NCI-H774 (cell line): ENCODE results near the gene GOLGA8A.
A peak's percentile ranks its signal among the peaks of the same experiment; 100 is the strongest.
"Not testable (repeated sequence)": the region's sequence is repeated elsewhere in the genome, so short reads cannot be mapped to it uniquely, and the experiment has no call there.

Source experiments
- DNase-seq: peaks from one replicate; lab custom pipeline; 2025; lab: John Stamatoyannopoulos, UW

GOLGA8A gene, protein sequence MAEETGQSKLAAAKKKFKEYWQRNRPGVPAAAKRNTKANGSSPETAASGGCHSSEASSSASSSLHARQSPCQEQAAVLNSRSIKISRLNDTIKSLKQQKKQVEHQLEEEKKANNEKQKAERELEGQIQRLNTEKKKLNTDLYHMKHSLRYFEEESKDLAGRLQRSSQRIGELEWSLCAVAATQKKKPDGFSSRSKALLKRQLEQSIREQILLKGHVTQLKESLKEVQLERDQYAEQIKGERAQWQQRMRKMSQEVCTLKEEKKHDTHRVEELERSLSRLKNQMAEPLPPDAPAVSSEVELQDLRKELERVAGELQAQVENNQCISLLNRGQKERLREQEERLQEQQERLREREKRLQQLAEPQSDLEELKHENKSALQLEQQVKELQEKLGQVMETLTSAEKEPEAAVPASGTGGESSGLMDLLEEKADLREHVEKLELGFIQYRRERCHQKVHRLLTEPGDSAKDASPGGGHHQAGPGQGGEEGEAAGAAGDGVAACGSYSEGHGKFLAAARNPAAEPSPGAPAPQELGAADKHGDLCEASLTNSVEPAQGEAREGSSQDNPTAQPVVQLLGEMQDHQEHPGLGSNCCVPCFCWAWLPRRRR

DNA sequence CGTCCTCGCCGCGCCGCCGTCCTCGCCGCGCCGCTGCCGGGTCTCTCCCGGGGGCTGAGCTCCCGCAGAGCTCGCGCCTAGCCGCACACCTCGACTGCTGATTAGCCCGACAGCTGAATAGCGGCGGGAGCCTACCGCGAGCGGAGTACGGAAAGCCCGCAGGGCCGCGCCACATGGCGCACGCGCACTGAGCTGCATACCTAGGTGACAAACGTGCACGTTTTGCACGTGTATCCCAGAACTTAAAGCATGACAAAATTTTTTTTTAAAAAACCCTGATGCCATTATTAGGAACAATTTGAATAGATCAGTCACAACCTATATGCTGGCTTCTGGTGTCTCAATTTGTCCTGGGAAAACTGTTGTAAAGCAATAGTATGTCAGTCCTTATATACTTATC lies at the start of gene GOLGA8A:
Gene GOLGA8A, minus strand, starts transcription at position 122 of the 400 bp plus-strand sequence. CDS start 48,117 bp downstream, outside the sequence.
- peak; percentile 79 for DNase-seq

- DNase-seq, result no peak
Measured at GRCh38 chr15:34483644-34484043, 46.0 kb upstream of the GOLGA8A start.

- DNase-seq, result no peak
Measured at GRCh38 chr15:34481370-34481769, 43.8 kb upstream of the GOLGA8A start.

GRCh38 chr15:34473840-34474239 lies 36.2 kb upstream of the GOLGA8A start:
- DNase-seq, result no peak

DNA sequence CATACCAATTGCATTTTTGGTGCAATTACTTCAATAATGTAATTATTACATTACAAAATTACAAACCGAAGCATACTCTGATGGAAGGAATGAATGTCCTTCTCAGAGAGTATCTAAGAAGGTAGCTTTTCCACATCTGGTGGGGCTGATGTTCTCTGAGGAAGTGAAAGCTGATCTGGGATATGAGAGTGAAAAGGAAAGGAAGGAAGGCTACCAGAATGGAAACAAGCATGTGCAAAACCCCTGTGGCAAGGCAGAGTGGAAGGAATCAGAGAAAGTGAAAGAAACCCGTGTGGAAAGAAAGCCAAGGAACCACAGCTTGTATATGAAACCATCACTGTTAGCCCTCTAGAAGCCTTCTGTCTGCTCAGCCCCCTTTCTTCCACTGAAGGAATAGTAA lies 35.3 kb upstream of the GOLGA8A start:
- DNase-seq, result no peak

- DNase-seq, result no peak
Measured at GRCh38 chr15:34470892-34471291, 33.3 kb upstream of the GOLGA8A start.

GRCh38 chr15:34470091-34470490 lies 32.5 kb upstream of the GOLGA8A start:
- no peak for DNase-seq

- DNase-seq, result no peak
Measured at GRCh38 chr15:34461730-34462129, 24.1 kb upstream of the GOLGA8A start.

- DNase-seq, result no peak
Measured at GRCh38 chr15:34460451-34460850, 22.8 kb upstream of the GOLGA8A start.

DNA sequence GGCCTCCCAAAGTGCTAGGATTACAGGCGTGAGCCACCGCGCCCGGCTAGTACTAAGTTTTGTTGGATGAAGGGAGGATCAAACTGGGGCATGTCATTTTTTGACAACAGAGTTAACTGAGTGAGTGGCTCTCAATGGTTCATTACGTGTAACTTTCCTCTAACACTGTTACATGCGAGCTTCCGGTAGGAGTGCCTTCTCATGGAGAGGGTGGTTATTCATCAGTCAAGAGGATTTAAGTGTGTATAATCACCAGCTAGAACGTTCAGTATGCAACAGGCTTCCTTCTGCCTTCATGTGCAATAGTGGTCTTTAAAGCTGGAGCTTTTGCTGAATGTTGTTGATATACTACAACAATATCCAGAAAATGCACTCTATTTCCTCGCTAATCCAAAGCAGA lies 19.1 kb upstream of the GOLGA8A start:
- no peak for DNase-seq

DNA sequence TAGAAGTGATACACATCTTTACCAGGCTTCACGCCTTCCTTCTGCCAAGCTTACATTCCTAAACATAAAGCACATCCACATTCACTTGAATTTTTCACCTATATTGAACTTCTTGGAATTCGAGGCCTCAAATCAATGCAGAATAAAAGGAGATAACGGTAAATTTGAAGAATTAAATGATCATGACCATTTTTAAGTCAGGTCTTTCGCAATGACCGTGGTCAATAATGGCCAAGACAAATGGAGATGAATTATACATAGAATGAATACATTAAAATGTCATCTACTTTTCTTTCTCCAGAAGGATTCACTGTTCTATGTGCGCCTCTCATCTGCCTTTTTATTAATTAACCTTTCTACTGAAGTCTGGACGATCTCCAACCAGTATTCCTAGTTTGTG lies 5.3 kb upstream of the GOLGA8A start:
- no peak for DNase-seq

DNA sequence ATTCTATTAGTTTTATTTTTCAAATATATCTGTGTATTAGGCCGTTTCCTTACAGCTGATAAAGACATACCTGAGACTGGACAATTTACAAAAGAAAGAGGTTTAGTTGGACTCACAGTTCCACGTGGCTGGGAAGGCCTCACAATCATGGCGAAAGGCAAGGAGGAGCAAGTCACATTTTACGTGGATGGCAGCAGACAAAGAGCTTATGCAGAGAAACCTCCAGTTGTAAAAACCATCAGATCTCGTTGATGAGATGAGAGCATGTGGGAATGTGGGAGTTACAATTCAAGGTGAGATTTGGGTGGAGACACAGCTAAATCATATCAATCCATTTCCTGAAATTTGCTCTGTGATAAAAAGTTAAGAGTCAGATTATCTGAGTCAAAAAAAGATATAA lies 2.3 kb upstream of the GOLGA8A start:
- no peak for DNase-seq

DNA sequence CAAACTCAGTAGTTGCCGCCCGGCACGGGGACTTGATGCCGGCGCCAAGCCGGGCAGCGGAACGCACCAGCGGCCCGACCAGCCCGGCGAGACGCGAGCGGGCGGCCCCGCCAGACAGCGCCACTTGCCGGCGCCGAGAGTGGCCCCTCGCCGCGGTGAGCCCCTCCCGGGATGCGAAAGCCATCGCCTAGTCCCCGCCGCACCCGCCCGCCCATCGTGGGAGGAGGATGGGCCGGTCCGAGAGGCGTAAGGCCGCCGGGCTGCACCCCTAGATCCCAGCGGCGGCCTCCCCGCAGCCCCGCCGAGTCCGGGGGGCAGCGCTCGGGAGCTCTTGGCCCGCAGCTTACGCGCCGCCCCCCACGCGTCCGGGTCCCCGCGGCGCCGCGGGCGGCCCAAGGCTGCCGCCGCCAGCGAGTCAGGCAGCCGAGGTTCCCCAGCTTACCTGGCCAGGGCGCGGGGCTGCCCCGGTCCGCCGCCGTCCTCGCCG lies 609 bp downstream of the GOLGA8A start:
- DNase-seq, result no peak

- no peak for DNase-seq
Measured at GRCh38 chr15:34436126-34436955, 1.3 kb downstream of the GOLGA8A start.

DNA sequence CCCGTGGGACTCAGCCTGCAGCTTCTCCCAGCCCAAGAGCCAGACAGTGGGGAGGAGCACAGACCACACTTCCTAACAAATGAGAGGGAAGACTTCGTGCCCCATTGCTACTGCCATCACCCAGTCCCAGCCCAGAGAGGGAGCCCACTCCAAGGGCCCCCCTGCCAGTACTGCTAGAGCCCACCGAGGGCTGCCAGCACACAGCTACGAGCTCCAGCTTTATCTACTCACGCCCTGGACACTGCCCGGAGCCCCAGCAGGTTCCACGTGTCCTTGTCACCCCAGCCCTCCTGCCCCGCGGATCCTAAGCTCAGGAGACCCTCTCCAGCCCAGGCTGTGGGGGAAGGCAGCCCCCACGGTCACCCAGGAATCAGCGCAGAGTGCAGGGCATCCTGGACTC lies 1.9 kb downstream of the GOLGA8A start:
- no peak for DNase-seq

GRCh38 chr15:34434627-34435305 lies 2.8 kb downstream of the GOLGA8A start:
- no peak for DNase-seq

GRCh38 chr15:34433956-34434626 lies 3.5 kb downstream of the GOLGA8A start:
- not testable (repeated sequence) for DNase-seq

GRCh38 chr15:34430642-34431041 lies 7.0 kb downstream of the GOLGA8A start:
- DNase-seq, result not testable (repeated sequence)

DNA sequence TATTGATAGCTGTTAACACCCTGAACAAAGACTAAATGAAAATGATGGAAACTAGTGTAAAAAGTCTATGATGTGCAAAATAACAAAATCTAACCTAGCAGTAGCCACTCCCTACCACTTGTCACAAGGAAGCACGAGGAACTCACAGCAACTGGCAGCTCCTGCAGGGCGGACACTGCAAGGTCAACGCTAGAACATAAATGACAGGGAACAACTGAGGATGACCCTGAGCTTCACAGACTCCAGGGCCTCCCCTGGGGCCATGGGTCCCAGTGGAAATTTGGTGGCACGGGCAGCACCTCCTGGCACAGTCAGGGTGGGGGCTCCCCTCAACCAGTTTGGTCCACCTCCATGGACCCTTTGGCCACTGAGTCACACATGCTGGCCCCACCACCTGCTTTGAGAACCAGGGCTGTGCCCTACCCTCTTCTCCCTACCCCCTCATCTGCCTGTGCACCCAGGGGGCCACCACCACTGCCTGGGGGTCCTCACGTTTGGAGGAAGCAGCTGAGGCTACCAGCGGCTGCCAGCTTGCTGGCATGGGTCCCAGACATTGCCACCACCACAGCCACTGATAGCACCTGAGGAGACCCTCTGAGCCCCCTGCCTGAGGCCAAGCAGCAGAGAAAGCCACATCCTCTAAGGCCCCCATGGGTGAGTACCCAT lies 14.1 kb downstream of the GOLGA8A start:
- DNase-seq, result not testable (repeated sequence)

GRCh38 chr15:34420953-34421352 lies 16.7 kb downstream of the GOLGA8A start:
- DNase-seq, result not testable (repeated sequence)

- not testable (repeated sequence) for DNase-seq
Measured at GRCh38 chr15:34418435-34418834, 19.2 kb downstream of the GOLGA8A start.
